GM12892 (cell line): ENCODE results near the gene SMTNL1.

Experiments used
- POLR2A ChIP-seq: IDR thresholded peaks from 2 replicates; pipeline ENCODE4 v1.6.1; 2011; ENCODE audit warnings: low read depth, low read length, control low read depth
- POLR2AphosphoS5 ChIP-seq: IDR thresholded peaks from 2 replicates; pipeline ENCODE4 v1.6.1; 2011; ENCODE audit warnings: low read depth, low read length, control low read depth

- TF ChIP-seq POLR2AphosphoS5 = no peak
- TF ChIP-seq POLR2A = no peak
Measured at GRCh38 chr11:57504511-57504910, 32.9 kb upstream of the SMTNL1 start.
